K562 (cell line): ENCODE measurements around the gene NABP1. TPM values are rescaled to one million over a fixed set of nuclear protein-coding genes. Genes with fewer than 3 reads are reported as not detected.

Source experiments
- ATAC-seq: fragments of 200-7000 bp; cut with Tn5 transposase; 3 replicates; pipeline ENCODE4 v1.9.1; 2020; ENCODE audit warnings: moderate library complexity
- BruUV-seq: library from RNA; stranded (reverse); fragments of 400-500 nt; replicated peaks from 2 replicates; lab custom pipeline; 2021; lab: Mats Ljungman, UMichigan
- CTCF ChIA-PET: fragments of 300-600 bp; formaldehyde crosslinking; extraction: SDS; loops from one replicate; lab custom pipeline; 2021; ENCODE audit warnings: low intra/inter-chr PET ratio; lab: Yijun Ruan, JAX
- POLR2A ChIA-PET: fragments of 300-600, 350-650 bp; sonication (Branson Sonifier 250); formaldehyde crosslinking; extraction: SDS; loops from one replicate; lab custom pipeline; 2021; ENCODE audit warnings: antibody characterized with exemption, inconsistent platforms; lab: Yijun Ruan, JAX
- DNase-seq, 4 experiments: peaks; one replicate each; pipeline versions ENCODE4 v3.0.0 to v3.0.0-alpha.2; 2011 to 2018; ENCODE audit warnings: low spot score in 3 of 4, mixed read lengths in 3 of 4; ENCODE audit errors: extremely low read depth in 1 of 4
- FAIRE-seq: peaks from 2 replicates; lab custom pipeline; 2011; peaks lifted over from hg19 to GRCh38; lab: Jason Lieb, UNC
- H2AFZ ChIP-seq: 2 replicates; pipeline ENCODE4 v1.6.0; 2011; ENCODE audit warnings: low read depth, low read length, control low read depth, inconsistent platforms
- H3K27ac ChIP-seq: fragments of 200-600 bp; 3 replicates; pipeline ENCODE4 v1.8.0; 2011; ENCODE audit warnings: low read depth, mild to moderate bottlenecking, control low read depth, inconsistent platforms, low read length, moderate library complexity, mixed read lengths; ENCODE audit errors: extremely low read depth
- H3K27me3 ChIP-seq, 2 experiments: fragments of 300-600 bp in 1 of 2; 2 replicates in 1 of 2; 3 replicates in 1 of 2; pipeline versions ENCODE4 v1.6.0 to v1.8.0; 2011; ENCODE audit warnings: inconsistent platforms in 2 of 2, low read length in 2 of 2, mild to moderate bottlenecking in 1 of 2, mixed read lengths in 1 of 2, moderate library complexity in 1 of 2; ENCODE audit not compliant: control insufficient read depth in 2 of 2, insufficient read depth in 2 of 2
- H3K36me3 ChIP-seq: fragments of 300-600 bp; 3 replicates; pipeline ENCODE4 v1.8.0; 2011; ENCODE audit warnings: mild to moderate bottlenecking, low read length, inconsistent platforms; ENCODE audit not compliant: control insufficient read depth, insufficient read depth
- H3K4me1 ChIP-seq, 2 experiments: fragments of 200-600 bp in 1 of 2; replicated peaks in 1 of 2; 2 replicates in 1 of 2; 3 replicates in 1 of 2; pipeline versions ENCODE4 v1.5.1 to v1.8.0; 2011; ENCODE audit warnings: inconsistent platforms in 2 of 2, low read length in 2 of 2, mild to moderate bottlenecking in 1 of 2, mixed read lengths in 1 of 2, moderate library complexity in 1 of 2; ENCODE audit not compliant: control insufficient read depth in 2 of 2, insufficient read depth in 2 of 2
- H3K4me2 ChIP-seq: 2 replicates; pipeline ENCODE4 v1.6.1; 2011; ENCODE audit warnings: low read length, control low read depth, inconsistent platforms, mixed read lengths; ENCODE audit not compliant: insufficient read depth
- H3K4me3 ChIP-seq: fragments of 200-600 bp; sonication (generic), shearing (Covaris generic); 2 replicates; pipeline ENCODE4 v1.5.1; 2016; ENCODE audit warnings: control low read depth, inconsistent platforms
- H3K79me2 ChIP-seq: fragments of 200-600 bp; 3 replicates; pipeline ENCODE4 v1.8.0; 2011; ENCODE audit warnings: low read length, inconsistent platforms; ENCODE audit not compliant: control insufficient read depth, insufficient read depth
- H3K9ac ChIP-seq, 2 experiments: 2 replicates each; pipeline versions ENCODE4 v1.6.0 to v1.6.1; 2011; ENCODE audit warnings: low read depth in 2 of 2, low read length in 2 of 2, control low read depth in 1 of 2, inconsistent platforms in 1 of 2, mild to moderate bottlenecking in 1 of 2, mixed read lengths in 1 of 2; ENCODE audit not compliant: insufficient read depth in 1 of 2
- H3K9me1 ChIP-seq: one replicate; pipeline ENCODE4 v1.6.0; 2011; ENCODE audit warnings: inconsistent platforms, mild to moderate bottlenecking, low read length, moderate library complexity; ENCODE audit not compliant: control insufficient read depth, insufficient read depth
- H3K9me3 ChIP-seq: replicated peaks from 2 replicates; pipeline ENCODE4 v1.5.1; 2011; ENCODE audit warnings: low read depth, low read length, inconsistent platforms; ENCODE audit not compliant: control insufficient read depth, insufficient read depth
- H4K20me1 ChIP-seq: replicated peaks from 2 replicates; pipeline ENCODE4 v1.6.1; 2011; ENCODE audit warnings: low read length, inconsistent platforms, mixed read lengths; ENCODE audit not compliant: control insufficient read depth, insufficient read depth
- CCNT2 ChIP-seq: IDR thresholded peaks from 2 replicates; pipeline ENCODE4 v1.6.1; 2011; ENCODE audit warnings: borderline replicate concordance, low read depth, mild to moderate bottlenecking, moderate library complexity, mixed read lengths, low read length; ENCODE audit not compliant: insufficient read length; ENCODE audit errors: extremely low read depth
- CHCHD3 ChIP-seq: fragments of 250-450 bp; sonication (Bioruptor Pico); IDR thresholded peaks from 2 replicates; pipeline ENCODE4 v2.1.2; 2022; ENCODE audit warnings: mild to moderate bottlenecking
- JUNB ChIP-seq: fragments of 450-650 bp; formaldehyde crosslinking; conservative IDR thresholded peaks from 2 replicates; pipeline ENCODE4 v1.4.0; 2020; ENCODE audit warnings: mild to moderate bottlenecking
- L3MBTL2 ChIP-seq: fragments of 450-650 bp; IDR thresholded peaks from 2 replicates; pipeline ENCODE4 v1.6.1; 2016; ENCODE audit warnings: mild to moderate bottlenecking, moderate library complexity
- SRSF3 ChIP-seq: fragments of 200-400 bp; formaldehyde crosslinking; IDR thresholded peaks from 2 replicates; pipeline ENCODE4 v1.6.1; 2016; ENCODE audit warnings: mild to moderate bottlenecking, low read length, moderate library complexity; ENCODE audit not compliant: insufficient read depth
- TSC22D4 ChIP-seq: fragments of 450-650 bp; IDR thresholded peaks from 2 replicates; pipeline ENCODE4 v1.6.1; 2016; ENCODE audit warnings: missing genetic modification characterization, missing biosample characterization, control low read depth
- ZBTB40 ChIP-seq, 2 experiments: fragments of 450-650 bp in 1 of 2; sonication (generic) in 1 of 2; formaldehyde crosslinking in 1 of 2; IDR thresholded peaks; 2 replicates each; pipeline versions ENCODE4 v1.7.1 to v1.9.0; 2016 to 2022; ENCODE audit warnings: inconsistent platforms in 1 of 2, mild to moderate bottlenecking in 1 of 2, missing genetic modification reagents in 1 of 2
- WGBS: fragments of 100-300 bp; shearing (Covaris generic); methylation state at CpG from one replicate; pipeline ENCODE4 v1.1.6; 2016; ENCODE audit warnings: low coverage, mixed read lengths; ENCODE audit not compliant: insufficient coverage; ENCODE audit errors: missing lambda C conversion rate; 5-methylcytosine and 5-hydroxymethylcytosine counted together
- in situ Hi-C: fragments of 300-500 bp; cut with MboI; formaldehyde crosslinking; loops from 4 replicates; pipeline ENCODE4 v1.15.0; 2018; ENCODE audit warnings: inconsistent platforms, mixed read lengths
- intact Hi-C: fragments of 100-400 bp; cut with micrococcal nuclease; formaldehyde crosslinking; loops from 2 replicates; pipeline ENCODE4 v1.14.2; 2022
- polyA plus RNA-seq, 8 experiments: library from polyadenylated mRNA; depleted of rRNA in 4 of 8; stranded (reverse) in 5 of 8; unstranded in 3 of 8; fragments of >200 nt; fragmentation: Nextera tagmentation in 2 of 8; fragmentation: Illumina TruSeq in 1 of 8; extraction: Ambion mirVana in 2 of 8; extraction: Trizol in 1 of 8; gene quantifications; 2 replicates each; pipeline versions ENCODE4 v1.2.1 to v1.2.3, GENCODE V29; 2011 to 2014; ENCODE audit warnings: inconsistent platforms in 1 of 8, missing spikeins in 1 of 8
- total RNA-seq, 7 experiments: library from RNA; depleted of rRNA in 6 of 7; stranded (reverse); fragments of >200 nt in 6 of 7; fragmentation: Illumina TruSeq in 2 of 7; extraction: Trizol in 2 of 7; gene quantifications; 2 replicates each; pipeline versions ENCODE4 v1.2.1 to v1.2.3, GENCODE V29; 2011 to 2021; ENCODE audit warnings: low replicate concordance in 1 of 7

Gene NABP1
- total and polyA plus RNA-seq, 9 of the 15 experiments (the other 6 are each of a cell fraction or from before 2014, with no cell fraction given) = 12.8 to 44.0 (median 20.2) TPM

GRCh38 chr2:191629001-191629453, 48.9 kb upstream of the NABP1 start:
- H3K4me2 ChIP-seq = no peak overlapping the region
- no peak overlapping the region for H3K9ac ChIP-seq

More at GRCh38 chr2:191629001-191629453, 48.9 kb upstream of the NABP1 start:
- Histone ChIP-seq H3K4me3 (no peak overlapping the region), H3K79me2 (no peaks in the 10 kb centered on the region), H3K9me3 (no peaks in the 10 kb centered on the region), H3K27me3 (no peaks in the 10 kb centered on the region)
- in situ Hi-C loops = no loop called here
- ChIA-PET CTCF (no interaction called here), POLR2A (interaction anchor here (1.0 kb wide), 1 partner anchor 9 kb away, joined by 3 read pairs; no protein-coding TSS in a partner anchor)
- no TSS peak for BruUV-seq
- TF ChIP-seq JUNB (CRISPR knock-in tag) (no peak), L3MBTL2 (no peak), SRSF3 (no peak), TSC22D4 (no peak), CHCHD3 (CRISPR knock-in tag) (no peak), ZBTB40 (IDR thresholded peaks at IDR 0.05) (peak; percentile 87), ZBTB40 (CRISPR knock-in tag; IDR thresholded peaks at IDR 0.05) (no peak), CCNT2 (no peak)
- TF ChIP-seq, all 486 proteins: peak for 1
- Histone ChIP-seq H2AFZ (peak overlapping the region; percentile 67; the same call in 1 of the 2 replicates), H3K36me3 (no peaks in the 10 kb centered on the region), H3K27ac (no peak overlapping the region), H3K4me1 (peaks cover 0 to 14% of the 10 kb centered on the region in 2 experiments; a peak in 4 of 5 replicates), H4K20me1 (no peaks in the 10 kb centered on the region), H3K9me1 (no peaks in the 10 kb centered on the region)
- intact Hi-C loops = no loop called here
- 36% methylated on average over 7 of the region's 7 CpGs for WGBS
- FAIRE-seq (no peak), DNase-seq (no peak), ATAC-seq (no peak)
